ENCODE data around the gene TFEB.

TFEB gene

DNA sequence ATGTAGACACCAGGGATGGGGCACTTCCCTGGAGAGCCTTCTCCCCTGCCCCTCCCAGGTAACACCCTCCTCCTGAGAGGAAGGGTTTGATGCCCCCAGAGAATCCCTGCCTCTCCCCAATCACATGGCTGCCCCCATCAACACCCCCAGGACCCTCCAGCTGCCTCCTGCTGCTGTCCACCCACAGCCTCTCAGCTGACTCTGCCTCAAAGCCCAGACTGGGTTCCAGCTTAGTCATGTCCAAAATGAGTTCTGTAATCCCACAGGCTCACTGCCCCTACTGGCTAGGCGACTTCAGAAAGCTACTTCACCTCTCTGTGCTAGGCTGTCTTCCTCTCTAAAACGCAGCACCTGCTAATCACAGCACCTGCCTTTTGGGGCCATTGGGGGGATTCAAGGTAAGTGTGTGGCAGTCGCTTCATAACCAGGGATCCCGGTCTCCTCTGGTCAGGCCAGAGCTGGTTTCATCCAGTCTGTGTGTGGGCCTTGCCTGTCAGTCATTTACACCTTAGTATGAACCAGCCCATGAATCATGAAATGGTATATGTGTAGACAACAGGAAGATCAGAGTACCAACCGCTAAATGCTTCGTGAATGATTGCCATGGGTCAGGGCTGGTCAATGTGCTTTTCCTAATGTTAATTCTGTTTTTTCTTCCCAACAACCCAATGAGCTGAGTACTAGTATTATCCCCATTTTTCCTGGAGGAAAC is 40.4 kb downstream of the TFEB start:
- DNase-seq (ENCODE audit: insufficient read length, low spot score) (no peak), FAIRE-seq (no peak)
- TF ChIP-seq TAF1 (IDR thresholded peaks at IDR 0.05; ENCODE audit: low read depth, low read length) (no peak), PAX5 (IDR thresholded peaks at IDR 0.05; ENCODE audit: insufficient read depth, low read length, severe bottlenecking) (no peak), POU2F2 (IDR thresholded peaks at IDR 0.05; ENCODE audit: low read depth, low read length) (no peak), POLR2A (IDR thresholded peaks at IDR 0.05; ENCODE audit: low read depth, low read length) (no peak), POLR2AphosphoS5 (IDR thresholded peaks at IDR 0.05; ENCODE audit: low read depth, low read length) (no peak), SPI1 (IDR thresholded peaks at IDR 0.05; ENCODE audit: low read depth, low read length) (no peak)

DNA sequence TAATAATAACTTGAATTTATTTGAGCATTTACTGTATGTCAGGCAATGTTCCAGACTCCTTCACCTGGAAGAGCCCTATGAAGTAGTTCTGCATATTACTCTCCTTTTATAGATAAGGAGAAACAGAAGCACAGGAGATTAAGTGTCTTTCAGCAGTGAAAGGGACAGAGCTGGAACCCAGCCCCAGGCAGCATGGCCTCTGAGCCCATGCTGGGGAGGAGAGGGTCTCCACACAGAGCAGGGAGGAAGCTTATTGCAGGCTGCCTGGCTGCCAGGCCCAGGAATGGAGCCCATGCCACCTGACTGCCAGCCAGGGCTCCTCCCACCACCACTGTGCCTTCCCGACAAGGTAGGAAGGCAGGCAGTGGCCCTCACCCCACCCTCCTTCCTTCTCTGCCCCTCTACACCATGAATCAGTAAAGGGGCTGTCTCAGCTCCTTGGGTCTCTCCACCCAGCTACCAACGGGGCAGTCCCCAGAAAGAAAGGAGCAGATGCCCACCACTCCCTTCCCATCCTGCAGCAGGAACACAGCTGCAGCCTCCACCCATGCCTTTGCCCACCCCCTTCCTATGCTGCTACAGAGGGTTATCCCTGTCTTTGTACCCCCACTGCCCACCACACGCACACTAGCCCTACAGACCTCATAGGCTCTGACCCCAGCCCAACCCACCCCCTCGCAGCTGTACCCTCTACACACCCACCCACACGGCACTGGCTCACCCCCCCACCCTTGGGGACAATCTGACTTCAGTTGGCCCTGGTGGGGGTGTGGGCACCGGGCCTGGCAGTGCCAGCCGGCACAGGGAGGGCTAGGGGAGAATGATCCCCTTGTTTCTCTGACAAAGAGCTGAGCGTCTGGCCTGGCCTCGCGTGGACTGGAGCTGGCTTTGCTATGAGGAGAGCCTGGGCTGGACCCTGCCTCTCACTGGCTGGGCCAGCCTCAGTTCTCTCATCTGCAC is 41.8 kb downstream of the TFEB start:
- FAIRE-seq (no peak), DNase-seq (ENCODE audit: insufficient read length, low spot score) (no peak)

DNA sequence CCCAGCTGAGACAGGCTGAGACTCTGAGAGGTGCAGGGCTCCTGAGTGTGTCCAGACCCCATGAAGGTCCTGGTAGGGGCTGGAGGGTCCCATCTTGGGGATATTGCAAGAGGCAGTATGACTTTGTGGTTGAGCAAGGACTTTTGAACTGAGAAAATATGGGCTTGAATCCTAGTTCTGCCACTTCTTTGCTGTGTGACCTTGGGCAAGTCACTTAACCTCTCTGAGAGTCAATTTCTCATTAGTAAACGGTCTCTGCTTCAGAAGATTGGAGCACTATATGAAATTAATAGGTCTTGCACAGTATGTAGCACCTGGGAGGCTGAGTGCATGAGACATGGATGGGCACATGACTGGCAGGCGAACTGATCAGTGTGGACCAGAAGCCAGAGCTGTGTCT is 42.7 kb downstream of the TFEB start:
- FAIRE-seq (no peak), DNase-seq (ENCODE audit: insufficient read length, low spot score) (no peak)
- no peak for TF ChIP-seq POU2F2 (IDR thresholded peaks at IDR 0.05; ENCODE audit: low read depth, low read length)
- TF ChIP-seq SPI1 (IDR thresholded peaks at IDR 0.05; ENCODE audit: low read depth, low read length): no peak
- TF ChIP-seq TAF1 (IDR thresholded peaks at IDR 0.05; ENCODE audit: low read depth, low read length): no peak
- no peak for TF ChIP-seq PAX5 (IDR thresholded peaks at IDR 0.05; ENCODE audit: insufficient read depth, low read length, severe bottlenecking)
- TF ChIP-seq POLR2AphosphoS5 (IDR thresholded peaks at IDR 0.05; ENCODE audit: low read depth, low read length): no peak
- TF ChIP-seq POLR2A (IDR thresholded peaks at IDR 0.05; ENCODE audit: low read depth, low read length): no peak

More for the DNA sequence above, 41.8 kb downstream of the TFEB start:
- TF ChIP-seq POU2F2 (IDR thresholded peaks at IDR 0.05; ENCODE audit: low read depth, low read length) (no peak), TAF1 (IDR thresholded peaks at IDR 0.05; ENCODE audit: low read depth, low read length) (no peak), SPI1 (IDR thresholded peaks at IDR 0.05; ENCODE audit: low read depth, low read length) (no peak), POLR2AphosphoS5 (IDR thresholded peaks at IDR 0.05; ENCODE audit: low read depth, low read length) (no peak), PAX5 (IDR thresholded peaks at IDR 0.05; ENCODE audit: insufficient read depth, low read length, severe bottlenecking) (no peak), POLR2A (IDR thresholded peaks at IDR 0.05; ENCODE audit: low read depth, low read length) (no peak)

DNA sequence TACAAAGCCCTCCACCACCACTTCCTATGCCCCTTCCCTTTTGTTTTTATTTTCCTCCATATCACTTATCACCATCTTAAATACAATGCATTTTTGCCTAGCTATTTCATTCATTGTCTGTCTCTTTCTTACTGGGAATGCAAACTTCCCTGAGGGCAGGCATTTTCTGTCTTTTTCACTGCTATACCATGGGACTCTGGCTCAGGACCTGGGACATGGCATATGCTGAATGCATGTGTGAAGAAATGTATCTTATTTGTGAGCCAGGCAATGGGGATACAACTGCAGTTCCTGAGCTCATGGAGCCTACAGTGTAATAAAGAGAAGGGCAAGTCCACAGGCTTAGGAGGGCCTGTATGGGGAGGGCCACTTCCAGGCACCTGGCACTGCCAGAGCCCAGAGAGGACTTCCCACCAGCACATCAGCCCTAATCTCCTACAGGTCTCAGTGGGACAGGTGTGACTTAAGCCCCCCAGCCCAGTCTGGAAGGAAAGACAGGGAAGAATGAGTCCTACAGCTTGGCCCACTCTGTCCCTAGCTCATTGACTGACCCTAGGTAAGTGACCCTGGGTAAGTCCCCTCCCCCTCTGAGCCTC is 43.2 kb downstream of the TFEB start:
- FAIRE-seq: no peak
- TF ChIP-seq POU2F2 (IDR thresholded peaks at IDR 0.05; ENCODE audit: low read depth, low read length): no peak
- TF ChIP-seq PAX5 (IDR thresholded peaks at IDR 0.05; ENCODE audit: insufficient read depth, low read length, severe bottlenecking): no peak
- TF ChIP-seq TAF1 (IDR thresholded peaks at IDR 0.05; ENCODE audit: low read depth, low read length): no peak
- no peak for TF ChIP-seq POLR2A (IDR thresholded peaks at IDR 0.05; ENCODE audit: low read depth, low read length)
- TF ChIP-seq POLR2AphosphoS5 (IDR thresholded peaks at IDR 0.05; ENCODE audit: low read depth, low read length): no peak
- no peak for TF ChIP-seq SPI1 (IDR thresholded peaks at IDR 0.05; ENCODE audit: low read depth, low read length)

DNA sequence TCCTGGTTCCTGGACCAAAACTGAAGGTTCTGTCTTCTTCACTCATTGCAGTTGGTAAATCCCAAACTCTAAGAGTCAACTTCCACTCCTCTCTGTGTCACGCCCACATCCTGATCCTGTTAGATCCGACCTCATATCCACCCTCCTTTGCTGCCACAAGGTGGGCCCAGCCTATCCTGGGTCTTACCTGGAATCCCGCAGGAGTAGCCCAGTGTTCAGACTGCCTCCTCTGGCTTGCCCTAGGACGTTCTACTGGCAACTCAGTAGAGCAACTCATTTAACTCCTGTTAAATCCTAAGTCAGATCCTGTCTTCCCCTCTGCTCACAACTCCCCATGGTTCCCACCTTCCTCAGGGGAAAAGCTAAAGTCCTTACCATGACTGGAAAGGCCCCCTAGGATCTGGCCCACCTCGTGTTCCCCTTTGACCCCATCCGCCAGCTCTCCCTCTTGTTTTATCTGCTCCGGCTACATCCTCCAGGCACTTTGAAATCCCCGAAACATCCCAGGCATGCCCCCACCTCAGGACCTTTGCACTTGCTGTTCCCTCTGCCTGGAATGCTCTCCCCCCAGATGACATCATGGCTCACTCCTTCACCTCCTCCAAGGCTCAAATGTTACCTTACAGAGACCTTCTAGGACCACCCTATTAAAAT is 43.9 kb downstream of the TFEB start:
- DNase-seq (ENCODE audit: insufficient read length, low spot score) (no peak), FAIRE-seq (no peak)
- TF ChIP-seq TAF1 (IDR thresholded peaks at IDR 0.05; ENCODE audit: low read depth, low read length) (no peak), PAX5 (IDR thresholded peaks at IDR 0.05; ENCODE audit: insufficient read depth, low read length, severe bottlenecking) (no peak), POLR2AphosphoS5 (IDR thresholded peaks at IDR 0.05; ENCODE audit: low read depth, low read length) (no peak), POU2F2 (IDR thresholded peaks at IDR 0.05; ENCODE audit: low read depth, low read length) (no peak), POLR2A (IDR thresholded peaks at IDR 0.05; ENCODE audit: low read depth, low read length) (no peak), SPI1 (IDR thresholded peaks at IDR 0.05; ENCODE audit: low read depth, low read length) (no peak)

More for the DNA sequence above, 43.2 kb downstream of the TFEB start:
- no peak for DNase-seq (ENCODE audit: insufficient read length, low spot score)

DNA sequence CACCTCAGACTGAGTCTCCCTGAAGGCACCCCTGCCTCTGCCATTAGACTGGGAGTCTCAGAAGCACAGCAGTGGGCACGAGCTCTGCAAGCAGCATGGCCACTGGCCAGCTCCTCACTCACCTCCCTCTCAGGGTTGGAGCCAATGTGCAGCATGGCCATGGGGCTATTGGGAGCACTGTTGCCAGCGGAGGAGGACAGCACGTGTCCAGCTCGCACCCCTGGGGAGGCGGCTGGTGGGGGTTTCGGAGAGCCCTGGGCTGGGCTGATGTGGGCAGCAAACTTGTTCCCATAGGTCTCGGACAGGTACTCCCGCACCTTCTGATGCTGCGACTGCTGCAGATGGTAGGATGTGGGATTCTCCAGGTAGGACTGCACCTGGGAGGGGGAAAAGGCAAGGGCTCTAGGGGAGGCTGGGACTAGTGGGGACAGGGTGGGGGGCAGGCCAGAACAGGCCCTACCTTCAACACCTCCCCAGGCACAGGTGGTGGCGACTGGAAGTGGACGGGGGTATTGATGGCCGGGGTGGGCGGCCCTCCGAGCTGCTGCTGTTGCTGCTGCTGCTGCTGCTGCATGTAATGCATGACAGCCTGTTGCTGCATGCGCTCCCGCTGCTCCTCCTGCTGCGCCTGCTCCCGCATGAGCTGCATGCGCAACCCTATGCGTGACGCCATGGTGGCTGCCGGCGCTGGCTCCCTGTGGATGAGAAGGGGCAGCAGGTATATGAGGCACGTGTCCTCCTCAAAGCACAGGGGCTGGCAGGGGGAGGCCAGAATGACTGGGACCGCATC is 44.7 kb downstream of the TFEB start:
- DNase-seq (ENCODE audit: insufficient read length, low spot score): no peak
- FAIRE-seq: no peak
- TF ChIP-seq POLR2AphosphoS5 (IDR thresholded peaks at IDR 0.05; ENCODE audit: low read depth, low read length) (no peak), PAX5 (IDR thresholded peaks at IDR 0.05; ENCODE audit: insufficient read depth, low read length, severe bottlenecking) (no peak), SPI1 (IDR thresholded peaks at IDR 0.05; ENCODE audit: low read depth, low read length) (no peak), TAF1 (IDR thresholded peaks at IDR 0.05; ENCODE audit: low read depth, low read length) (no peak), POU2F2 (IDR thresholded peaks at IDR 0.05; ENCODE audit: low read depth, low read length) (no peak), POLR2A (IDR thresholded peaks at IDR 0.05; ENCODE audit: low read depth, low read length) (no peak)

DNA sequence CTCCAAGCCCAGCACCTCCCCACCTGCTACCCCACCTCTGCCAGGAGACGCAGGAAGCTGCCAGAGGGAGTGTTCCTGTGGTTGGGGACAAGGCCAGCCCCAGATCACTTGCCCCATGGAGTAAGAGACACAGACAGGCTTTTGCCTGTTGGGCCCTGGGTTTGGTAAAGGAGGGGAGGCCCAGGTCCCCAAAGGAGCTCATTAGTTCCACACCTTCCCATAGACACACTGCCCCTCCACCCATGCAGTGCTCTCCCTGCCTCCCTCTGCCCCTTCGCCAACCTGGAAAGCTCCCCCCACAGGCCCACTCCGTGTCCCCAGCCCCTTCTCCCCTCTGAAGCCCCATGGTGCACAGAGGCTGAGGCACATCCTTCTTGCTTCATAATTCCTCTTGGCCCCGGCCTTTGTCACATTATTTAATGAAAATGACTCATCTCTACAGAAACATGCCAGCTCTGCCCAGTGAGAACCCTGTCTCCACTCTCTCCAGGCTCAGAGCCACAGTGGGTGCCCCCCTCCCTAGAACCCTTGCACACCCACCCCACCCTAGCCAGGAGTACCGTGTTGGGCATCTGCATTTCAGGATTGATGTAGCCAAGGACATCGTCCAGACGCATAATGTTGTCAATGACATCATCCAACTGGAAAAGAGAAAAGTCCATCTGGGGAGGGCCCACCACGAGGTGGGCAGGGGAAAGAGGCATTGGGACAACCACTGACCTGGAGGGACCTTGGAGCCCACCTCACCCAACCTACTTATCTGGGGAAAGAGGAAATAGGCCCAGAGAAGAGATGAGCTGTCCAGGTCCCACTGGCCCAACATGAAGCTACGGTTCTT is 46.0 kb downstream of the TFEB start:
- DNase-seq (ENCODE audit: insufficient read length, low spot score) (no peak), FAIRE-seq (no peak)
- no peak for TF ChIP-seq PAX5 (IDR thresholded peaks at IDR 0.05; ENCODE audit: insufficient read depth, low read length, severe bottlenecking)
- no peak for TF ChIP-seq SPI1 (IDR thresholded peaks at IDR 0.05; ENCODE audit: low read depth, low read length)
- no peak for TF ChIP-seq POLR2A (IDR thresholded peaks at IDR 0.05; ENCODE audit: low read depth, low read length)
- no peak for TF ChIP-seq POU2F2 (IDR thresholded peaks at IDR 0.05; ENCODE audit: low read depth, low read length)
- no peak for TF ChIP-seq TAF1 (IDR thresholded peaks at IDR 0.05; ENCODE audit: low read depth, low read length)
- no peak for TF ChIP-seq POLR2AphosphoS5 (IDR thresholded peaks at IDR 0.05; ENCODE audit: low read depth, low read length)
